Sigmoid colon (tissue), 4 donors: ENCODE results near the gene HOXB4.

Source experiments
- EP300 ChIP-seq, 4 donors: sonication (generic); formaldehyde crosslinking; IDR thresholded peaks; one replicate each; pipeline ENCODE4 v1.6.1; 2017; ENCODE audit warnings: antibody characterized with exemption in 4 of 4
- POLR2A ChIP-seq, 2 donors: fragments of 450-650 bp; IDR thresholded peaks; one replicate each; pipeline ENCODE4 v1.6.1; 2016; ENCODE audit warnings: antibody characterized with exemption in 2 of 2, mild to moderate bottlenecking in 2 of 2, moderate library complexity in 2 of 2
- POLR2AphosphoS5 ChIP-seq, 4 donors: sonication (generic); formaldehyde crosslinking; IDR thresholded peaks; one replicate each; pipeline ENCODE4 v1.6.1; 2017; ENCODE audit warnings: antibody characterized with exemption in 4 of 4
- TF ChIP-seq, protein P1 (sequence below), 4 experiments: fragments of 450-650 bp in 3 of 4; fragments of 200-600 bp in 1 of 4; IDR thresholded peaks; one replicate each; pipeline ENCODE4 v1.5.1; 2016 to 2019; ENCODE audit warnings: antibody characterized with exemption in 4 of 4, mild to moderate bottlenecking in 3 of 4, moderate library complexity in 2 of 4

GRCh38 chr17:48558831-48559121 lies 19.4 kb downstream of the HOXB4 start:
- TF ChIP-seq, protein P1, sequence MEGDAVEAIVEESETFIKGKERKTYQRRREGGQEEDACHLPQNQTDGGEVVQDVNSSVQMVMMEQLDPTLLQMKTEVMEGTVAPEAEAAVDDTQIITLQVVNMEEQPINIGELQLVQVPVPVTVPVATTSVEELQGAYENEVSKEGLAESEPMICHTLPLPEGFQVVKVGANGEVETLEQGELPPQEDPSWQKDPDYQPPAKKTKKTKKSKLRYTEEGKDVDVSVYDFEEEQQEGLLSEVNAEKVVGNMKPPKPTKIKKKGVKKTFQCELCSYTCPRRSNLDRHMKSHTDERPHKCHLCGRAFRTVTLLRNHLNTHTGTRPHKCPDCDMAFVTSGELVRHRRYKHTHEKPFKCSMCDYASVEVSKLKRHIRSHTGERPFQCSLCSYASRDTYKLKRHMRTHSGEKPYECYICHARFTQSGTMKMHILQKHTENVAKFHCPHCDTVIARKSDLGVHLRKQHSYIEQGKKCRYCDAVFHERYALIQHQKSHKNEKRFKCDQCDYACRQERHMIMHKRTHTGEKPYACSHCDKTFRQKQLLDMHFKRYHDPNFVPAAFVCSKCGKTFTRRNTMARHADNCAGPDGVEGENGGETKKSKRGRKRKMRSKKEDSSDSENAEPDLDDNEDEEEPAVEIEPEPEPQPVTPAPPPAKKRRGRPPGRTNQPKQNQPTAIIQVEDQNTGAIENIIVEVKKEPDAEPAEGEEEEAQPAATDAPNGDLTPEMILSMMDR (IDR thresholded peaks at IDR 0.05), result no peak
- TF ChIP-seq EP300 (IDR thresholded peaks at IDR 0.05) (no peak), POLR2AphosphoS5 (IDR thresholded peaks at IDR 0.05) (no peak), POLR2A (IDR thresholded peaks at IDR 0.05) (no peak)
